ENCODE results near the gene SCD. TPM values are rescaled to one million over a fixed set of nuclear protein-coding genes. Genes with fewer than 3 reads are reported as not detected.

The SCD gene
- total and polyA plus RNA-seq, 7 donors, result 4.2 to 199 (median 13.6) TPM

DNA sequence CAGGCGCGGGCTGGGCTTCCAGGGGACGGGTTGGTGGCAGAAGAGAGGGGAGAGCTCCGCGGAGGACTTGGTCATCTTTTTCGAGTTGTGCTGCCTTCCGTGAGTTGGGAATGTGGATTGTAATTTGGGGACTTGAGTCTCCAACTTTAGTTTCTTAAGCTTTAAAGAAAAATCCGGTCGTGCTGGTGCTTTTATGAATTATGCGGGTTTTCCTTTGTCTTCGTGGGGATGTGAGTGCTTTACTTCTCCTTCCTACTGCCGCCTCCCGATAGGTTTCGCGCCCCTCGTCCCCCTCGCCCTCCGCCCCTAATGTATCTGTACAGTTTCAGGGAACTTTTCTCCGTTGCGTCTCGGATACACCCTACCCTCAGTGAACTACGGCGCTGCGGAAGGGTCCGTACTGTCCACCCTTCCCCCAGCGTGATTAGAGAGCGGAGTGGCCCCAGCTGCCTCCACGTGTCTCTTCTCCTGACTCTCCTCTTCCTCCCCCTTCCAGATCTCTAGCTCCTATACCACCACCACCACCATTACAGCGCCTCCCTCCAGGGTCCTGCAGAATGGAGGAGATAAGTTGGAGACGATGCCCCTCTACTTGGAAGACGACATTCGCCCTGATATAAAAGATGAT lies 649 bp downstream of the SCD start:
- Histone ChIP-seq H3K4me1 (peaks cover 0 to 30% (median 9%) of the 10 kb centered on the region in 4 donors), H3K9me3 (no peaks in the 10 kb centered on the region), H3K4me3 (peak overlapping the region; percentile 32 to 61 (median 58)), H3K27ac (peak overlapping the region in 3 of 4 donors; percentile 13 to 67 (median 64)), H3K27me3 (peaks cover 0 to 28% (median 8%) of the 10 kb centered on the region in 3 donors), H3K36me3 (no peaks in the 10 kb centered on the region)
- WGBS, 2 donors, result 8 to 14% methylated on average over 32 of the region's 32 CpGs
- DNase-seq, result no peak
- intact Hi-C loops (cut with DNase I), result no loop called here
- TF ChIP-seq POLR2AphosphoS5 (IDR thresholded peaks at IDR 0.05), result no peak
- TF ChIP-seq EP300 (IDR thresholded peaks at IDR 0.05), result no peak
- no peak for TF ChIP-seq POLR2A (IDR thresholded peaks at IDR 0.05)
- TF ChIP-seq, protein P1, sequence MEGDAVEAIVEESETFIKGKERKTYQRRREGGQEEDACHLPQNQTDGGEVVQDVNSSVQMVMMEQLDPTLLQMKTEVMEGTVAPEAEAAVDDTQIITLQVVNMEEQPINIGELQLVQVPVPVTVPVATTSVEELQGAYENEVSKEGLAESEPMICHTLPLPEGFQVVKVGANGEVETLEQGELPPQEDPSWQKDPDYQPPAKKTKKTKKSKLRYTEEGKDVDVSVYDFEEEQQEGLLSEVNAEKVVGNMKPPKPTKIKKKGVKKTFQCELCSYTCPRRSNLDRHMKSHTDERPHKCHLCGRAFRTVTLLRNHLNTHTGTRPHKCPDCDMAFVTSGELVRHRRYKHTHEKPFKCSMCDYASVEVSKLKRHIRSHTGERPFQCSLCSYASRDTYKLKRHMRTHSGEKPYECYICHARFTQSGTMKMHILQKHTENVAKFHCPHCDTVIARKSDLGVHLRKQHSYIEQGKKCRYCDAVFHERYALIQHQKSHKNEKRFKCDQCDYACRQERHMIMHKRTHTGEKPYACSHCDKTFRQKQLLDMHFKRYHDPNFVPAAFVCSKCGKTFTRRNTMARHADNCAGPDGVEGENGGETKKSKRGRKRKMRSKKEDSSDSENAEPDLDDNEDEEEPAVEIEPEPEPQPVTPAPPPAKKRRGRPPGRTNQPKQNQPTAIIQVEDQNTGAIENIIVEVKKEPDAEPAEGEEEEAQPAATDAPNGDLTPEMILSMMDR (IDR thresholded peaks at IDR 0.05), result no peak

DNA sequence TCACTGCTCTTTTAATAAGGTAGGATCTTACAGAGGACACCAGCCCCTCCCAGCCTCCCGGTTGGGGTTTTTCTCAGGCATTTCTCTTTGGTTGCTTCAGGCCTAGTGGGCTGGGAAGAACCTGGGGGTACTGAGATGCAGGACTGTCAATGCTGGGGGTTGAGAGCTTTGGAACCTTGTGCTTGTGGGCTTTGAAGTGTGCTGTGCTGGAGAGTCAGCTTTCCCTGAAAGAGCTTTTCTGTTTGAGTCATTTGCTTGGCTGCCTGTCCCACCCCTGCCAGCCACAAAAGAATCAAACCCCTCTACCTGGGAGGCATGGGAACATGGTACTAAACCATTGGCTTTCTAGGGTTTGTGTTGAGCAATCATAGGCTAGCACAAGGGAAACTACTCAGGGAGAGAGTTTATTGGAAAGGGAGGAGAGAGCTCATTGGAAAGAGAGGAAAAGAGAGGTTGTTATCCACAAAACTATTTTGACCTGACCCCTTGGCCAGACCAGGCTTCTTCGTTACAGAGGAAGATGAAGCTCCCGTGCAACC lies 1.4 kb downstream of the SCD start:
- H3K36me3 ChIP-seq, result no peaks in the 10 kb centered on the region
- peak overlapping the region in 2 of 4 donors; percentile 55 to 61 for H3K4me3 ChIP-seq
- no peaks in the 10 kb centered on the region for H3K9me3 ChIP-seq
- intact Hi-C loops (cut with DNase I), result no loop called here
- no peak overlapping the region for H3K27ac ChIP-seq
- WGBS, 2 donors, result 81 to 87% methylated on average over 3 of the region's 3 CpGs
- TF ChIP-seq EP300 (IDR thresholded peaks at IDR 0.05), result no peak
- no peak for TF ChIP-seq POLR2AphosphoS5 (IDR thresholded peaks at IDR 0.05)
- no peak for TF ChIP-seq POLR2A (IDR thresholded peaks at IDR 0.05)
- TF ChIP-seq, protein P1 (IDR thresholded peaks at IDR 0.05), result no peak
- H3K27me3 ChIP-seq, result peaks cover 0 to 28% (median 8%) of the 10 kb centered on the region in 3 donors
- H3K4me1 ChIP-seq, result peaks cover 0 to 30% (median 9%) of the 10 kb centered on the region in 4 donors
- DNase-seq, result no peak

DNA sequence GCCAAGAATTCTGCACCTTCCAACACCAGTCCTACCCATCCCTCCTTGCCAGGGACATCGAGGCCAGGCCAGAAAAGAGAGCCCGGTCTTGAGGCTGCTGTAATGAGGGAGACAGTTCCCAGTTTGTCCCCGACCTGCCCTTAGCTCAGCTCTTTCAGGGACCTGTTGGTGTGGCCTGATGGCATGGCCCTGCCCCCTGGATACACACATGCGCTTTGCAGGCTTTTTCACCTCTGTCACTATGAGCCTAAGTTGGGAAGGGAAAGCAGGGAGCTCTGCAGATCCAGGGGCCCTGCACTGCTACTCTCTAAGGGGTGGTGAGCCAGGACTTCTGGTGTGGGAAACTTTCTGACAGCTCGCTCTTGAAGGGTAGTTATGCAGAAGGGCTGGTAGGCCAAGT lies 2.1 kb downstream of the SCD start:
- intact Hi-C loops (cut with DNase I), result no loop called here
- Histone ChIP-seq H3K4me1 (peaks cover 0 to 30% (median 9%) of the 10 kb centered on the region in 4 donors), H3K9me3 (no peaks in the 10 kb centered on the region), H3K27me3 (peaks cover 0 to 28% (median 8%) of the 10 kb centered on the region in 3 donors), H3K27ac (no peak overlapping the region), H3K4me3 (no peak overlapping the region), H3K36me3 (no peaks in the 10 kb centered on the region)
- TF ChIP-seq EP300 (IDR thresholded peaks at IDR 0.05) (no peak), POLR2AphosphoS5 (IDR thresholded peaks at IDR 0.05) (no peak), POLR2A (IDR thresholded peaks at IDR 0.05) (no peak)
- TF ChIP-seq, protein P1 (IDR thresholded peaks at IDR 0.05), result no peak
- WGBS, 2 donors, result 82 to 90% methylated on average over 5 of the region's 5 CpGs
- no peak for DNase-seq

DNA sequence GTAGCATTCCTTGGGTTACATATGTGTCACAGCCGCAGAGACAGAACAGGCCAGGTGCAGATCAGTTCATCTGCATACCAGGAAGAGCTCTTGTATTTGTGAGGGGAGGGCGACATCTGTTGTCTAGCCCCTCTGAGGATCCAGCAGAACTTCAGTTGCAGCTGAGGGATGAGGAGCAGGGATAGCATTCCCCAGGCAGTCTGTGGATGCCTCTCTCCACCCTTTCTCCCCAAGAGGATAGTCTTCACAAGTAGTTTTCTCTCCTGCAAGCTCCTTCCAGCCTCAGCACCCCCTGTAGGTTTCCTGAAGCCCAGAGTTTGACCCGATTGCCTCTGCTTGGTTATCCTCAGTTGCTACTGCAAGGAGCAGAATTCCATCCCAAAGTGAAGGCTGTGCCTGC lies 2.6 kb downstream of the SCD start:
- Histone ChIP-seq H3K4me1 (peaks cover 0 to 30% (median 9%) of the 10 kb centered on the region in 4 donors), H3K36me3 (no peaks in the 10 kb centered on the region), H3K9me3 (no peaks in the 10 kb centered on the region), H3K4me3 (no peak overlapping the region), H3K27ac (no peak overlapping the region), H3K27me3 (peaks cover 0 to 28% (median 8%) of the 10 kb centered on the region in 3 donors)
- intact Hi-C loops (cut with DNase I), result no loop called here
- 88 to 89% methylated on average over 3 of the region's 3 CpGs for WGBS, 2 donors
- no peak for TF ChIP-seq EP300 (IDR thresholded peaks at IDR 0.05)
- TF ChIP-seq, protein P1 (IDR thresholded peaks at IDR 0.05), result no peak
- no peak for TF ChIP-seq POLR2AphosphoS5 (IDR thresholded peaks at IDR 0.05)
- TF ChIP-seq POLR2A (IDR thresholded peaks at IDR 0.05), result no peak
- no peak for DNase-seq

Measured in sigmoid colon (tissue), 7 donors.